NCI-H1930 (cell line): Measurements from ENCODE around the gene MRPL54.

ENCODE experiments used
- DNase-seq, 2 experiments: peaks; one replicate each; lab custom pipeline; 2025; lab: John Stamatoyannopoulos, UW

Gene MRPL54

DNA sequence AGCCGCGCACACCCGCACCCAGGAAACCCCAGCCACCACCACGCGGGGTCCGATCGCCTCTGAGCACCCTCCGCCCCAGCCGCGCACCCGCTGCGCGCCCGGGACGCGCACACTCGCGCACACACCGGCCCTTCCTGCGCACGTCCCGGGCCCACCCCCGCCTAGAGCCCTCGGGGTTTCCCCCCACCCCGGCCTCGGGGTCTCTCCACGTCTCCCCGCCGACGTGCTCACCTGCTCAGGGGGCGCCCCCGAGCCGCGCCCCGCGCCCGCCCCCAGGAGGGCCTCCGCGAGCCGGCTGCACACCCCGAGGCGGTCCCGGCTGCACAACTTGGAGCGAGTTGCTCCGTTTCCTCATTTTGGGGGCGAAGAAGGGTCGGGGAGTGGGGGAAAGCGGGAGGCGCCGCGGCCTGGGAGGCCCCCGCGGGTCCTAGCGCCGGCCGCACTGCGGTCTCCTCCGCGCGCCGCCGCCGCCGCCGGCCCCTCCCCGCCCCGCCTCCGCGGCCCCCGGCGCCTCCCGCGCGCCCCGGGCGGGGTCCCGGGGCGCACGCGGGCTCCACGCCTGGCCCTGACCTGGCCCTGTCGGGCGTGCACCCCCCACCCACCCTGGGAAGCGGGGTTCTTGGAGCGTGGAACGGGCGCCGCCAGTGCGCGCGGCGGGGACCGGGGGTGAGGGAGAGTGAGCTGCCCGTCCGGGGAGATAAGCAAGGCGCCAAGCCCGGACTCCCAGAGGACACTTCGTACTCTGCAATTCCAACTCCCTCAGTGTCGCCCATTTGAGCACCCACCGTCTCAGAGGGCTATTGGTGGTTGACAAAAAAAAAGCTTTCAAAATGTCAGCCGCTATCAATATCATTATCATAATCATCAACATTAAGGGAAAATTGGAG is 23.7 kb downstream of the MRPL54 start, which contains the start of gene MATK:
Gene MATK, minus strand, starts transcription at position 444 of the 887 bp plus-strand sequence. CDS start 1,246 bp downstream, outside the sequence.
- no peak for DNase-seq

DNA sequence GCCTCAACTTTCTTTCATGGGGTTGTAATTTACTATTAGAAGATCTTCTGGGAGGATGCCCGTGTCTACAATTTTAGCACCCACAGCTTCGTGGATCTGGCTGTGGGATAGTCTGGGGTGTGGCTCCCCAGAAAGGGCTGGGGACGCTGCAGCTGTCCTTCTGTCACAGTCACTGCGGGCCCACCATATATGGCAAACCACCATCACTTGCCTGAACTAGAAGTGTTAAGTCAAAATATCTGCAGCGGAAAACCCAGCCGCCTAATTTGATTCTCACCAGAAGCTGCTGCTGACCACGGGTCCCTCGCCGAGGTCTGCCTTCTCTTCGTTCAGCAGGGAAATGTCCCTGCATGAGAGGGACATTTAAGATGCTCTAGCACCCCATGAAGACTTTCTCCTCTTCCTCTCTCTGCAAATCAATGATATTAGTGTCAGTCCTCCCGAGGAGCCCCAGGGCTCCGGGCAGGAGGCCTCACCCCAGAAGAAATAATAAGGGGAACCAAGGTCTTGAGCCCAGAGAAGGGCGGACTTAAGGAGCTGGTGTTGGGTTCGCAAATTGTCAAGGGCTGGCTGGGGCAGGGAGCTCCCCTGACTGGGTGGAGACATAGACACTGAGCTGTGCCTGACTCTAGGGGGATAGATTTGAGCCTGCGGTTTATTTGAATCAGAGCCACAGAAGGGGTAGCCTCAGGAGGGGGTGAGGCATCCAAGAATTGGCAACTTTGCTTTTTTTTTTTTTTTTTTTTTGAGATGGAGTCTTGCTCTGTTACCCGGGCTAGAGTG is 26.7 kb downstream of the MRPL54 start:
- DNase-seq, result no peak

DNA sequence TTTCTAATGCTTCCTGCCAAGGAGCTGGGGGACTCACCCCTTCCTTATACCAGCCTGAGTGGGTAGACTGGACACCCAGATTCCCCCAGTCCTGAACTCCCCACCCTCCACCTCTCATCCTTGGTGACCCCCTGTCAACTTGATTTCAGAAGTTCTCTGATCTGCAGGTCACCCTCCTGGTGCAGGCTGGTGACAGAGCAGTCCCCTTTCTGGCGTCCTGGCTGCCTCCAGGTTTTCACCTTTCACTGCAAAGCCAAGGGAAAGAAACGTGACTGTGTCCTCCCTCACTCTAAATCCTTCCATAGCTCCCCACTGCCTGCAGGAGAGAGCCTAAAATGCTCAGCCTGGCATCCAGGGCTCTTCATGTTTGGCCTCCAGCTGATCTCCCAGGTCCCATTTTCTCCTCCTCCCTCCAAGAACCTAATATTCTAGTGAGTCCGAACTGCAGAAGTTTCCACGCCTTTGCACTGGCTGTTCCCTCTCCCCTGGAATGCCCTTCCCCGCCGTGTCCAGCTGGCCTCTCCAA is 27.8 kb downstream of the MRPL54 start:
- no peak for DNase-seq

DNA sequence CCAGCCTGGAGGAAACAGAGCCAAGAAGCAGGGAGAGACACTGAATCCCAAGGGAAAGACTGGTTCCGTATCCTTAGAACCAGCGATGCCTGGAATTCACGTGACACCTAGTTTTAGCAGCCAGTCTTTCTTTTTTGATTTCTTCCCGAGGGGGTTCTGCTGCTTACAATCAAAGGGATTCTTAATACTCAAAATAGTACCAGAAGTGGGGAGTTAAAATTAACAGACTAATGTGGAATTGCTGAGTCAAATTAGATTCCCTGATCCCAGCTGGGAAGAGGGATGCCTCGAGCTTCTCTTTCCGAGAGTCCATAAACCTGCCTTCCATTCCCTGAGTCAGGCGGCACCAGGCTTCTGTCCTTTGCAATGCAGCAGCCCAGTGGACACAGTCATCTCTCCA is 28.5 kb downstream of the MRPL54 start:
- no peak for DNase-seq

DNA sequence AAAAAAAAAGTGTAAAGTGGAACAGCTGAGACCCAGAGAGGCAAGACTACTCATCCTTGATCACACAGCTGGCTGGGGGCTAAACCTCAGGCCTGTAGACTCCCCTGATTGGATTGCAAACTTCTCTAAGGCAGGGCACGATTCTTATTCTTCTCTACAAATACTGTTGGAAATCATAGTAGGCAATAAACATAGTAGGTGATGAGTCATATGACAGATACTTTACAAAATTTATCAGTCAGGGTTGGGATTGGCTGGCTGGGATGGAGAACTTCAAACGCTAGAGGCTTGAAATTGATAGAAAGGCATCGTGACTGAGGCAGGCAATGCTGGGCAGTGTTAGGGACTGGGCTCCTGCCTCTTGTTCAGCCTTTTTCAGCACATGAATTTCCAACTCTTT is 29.6 kb downstream of the MRPL54 start:
- no peak for DNase-seq

DNA sequence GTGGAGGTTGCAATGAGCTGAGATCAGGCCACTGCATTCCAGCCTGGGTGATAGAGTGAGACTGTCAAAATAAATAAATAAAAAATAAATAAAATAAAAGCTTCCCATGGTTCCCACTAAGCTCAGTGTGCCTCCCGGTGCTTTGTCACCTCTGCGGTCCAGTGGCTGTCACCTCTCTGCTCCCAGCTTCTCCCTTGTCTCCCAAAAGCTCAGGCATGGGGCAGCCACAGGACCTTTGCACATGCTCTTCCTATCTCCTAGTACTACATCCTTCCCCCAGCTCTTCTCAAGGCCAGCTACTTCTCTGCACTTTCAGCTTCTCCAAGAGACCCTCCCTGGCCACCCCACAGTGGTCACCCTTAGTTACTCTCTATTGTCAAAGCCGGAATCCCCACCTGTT is 31.3 kb downstream of the MRPL54 start:
- no peak for DNase-seq

DNA sequence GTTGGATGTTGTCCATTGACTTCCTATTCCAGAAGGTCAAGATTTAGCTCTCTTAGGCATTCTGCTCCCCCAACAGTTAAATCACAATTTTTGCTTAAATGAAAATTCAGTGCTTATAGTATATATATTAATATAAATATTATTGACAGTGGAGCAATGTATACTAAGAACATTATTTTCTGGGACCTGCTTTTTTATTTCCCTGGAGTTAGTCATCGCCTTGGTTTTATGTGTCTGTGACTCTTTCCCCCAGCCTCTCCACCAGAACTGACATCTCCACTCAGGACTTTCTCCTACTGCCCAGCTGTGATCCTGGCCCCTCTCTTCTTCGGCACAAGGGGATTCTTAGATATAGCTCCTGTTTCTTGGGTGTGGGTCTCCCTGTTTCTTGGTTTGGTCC is 33.9 kb downstream of the MRPL54 start:
- no peak for DNase-seq

DNA sequence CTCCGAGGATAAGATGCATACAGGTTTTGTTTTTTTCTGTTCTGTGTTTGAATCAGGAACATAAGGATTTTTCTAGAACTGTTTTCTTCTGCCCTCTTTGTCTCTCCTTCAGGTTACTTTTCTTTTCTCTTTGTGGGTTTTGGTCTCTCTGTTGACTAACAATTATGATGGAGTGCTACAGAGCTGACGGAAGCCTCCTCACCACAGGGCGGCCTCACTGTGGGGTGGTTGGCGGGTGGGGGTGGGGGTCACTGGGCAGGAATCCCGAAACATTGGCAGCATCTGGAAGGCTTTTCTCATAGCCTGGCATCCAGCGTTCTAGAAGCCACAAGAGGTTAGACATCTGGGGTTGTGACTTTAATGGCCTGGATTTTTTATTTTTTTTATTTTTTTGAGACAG is 35.7 kb downstream of the MRPL54 start:
- no peak for DNase-seq

DNA sequence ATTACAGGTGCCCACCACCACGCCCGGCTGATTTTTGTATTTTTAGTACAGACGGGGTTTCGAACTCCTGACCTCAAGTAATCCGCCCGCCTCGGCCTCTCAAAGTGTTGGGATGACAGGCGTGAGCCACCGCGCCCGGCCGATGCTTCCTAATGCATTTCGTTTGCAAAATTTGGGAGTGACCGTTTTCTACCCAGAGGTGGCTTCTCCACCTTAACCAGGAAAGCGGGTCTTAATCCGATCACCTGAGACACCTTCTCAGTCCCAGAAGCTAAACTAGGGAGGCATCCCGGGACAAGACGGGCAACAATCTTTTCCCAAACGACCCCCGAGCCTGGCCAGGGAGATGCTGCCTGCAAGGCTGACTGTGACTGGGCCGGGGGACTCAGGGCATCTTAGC is 38.5 kb downstream of the MRPL54 start:
- no peak for DNase-seq

DNA sequence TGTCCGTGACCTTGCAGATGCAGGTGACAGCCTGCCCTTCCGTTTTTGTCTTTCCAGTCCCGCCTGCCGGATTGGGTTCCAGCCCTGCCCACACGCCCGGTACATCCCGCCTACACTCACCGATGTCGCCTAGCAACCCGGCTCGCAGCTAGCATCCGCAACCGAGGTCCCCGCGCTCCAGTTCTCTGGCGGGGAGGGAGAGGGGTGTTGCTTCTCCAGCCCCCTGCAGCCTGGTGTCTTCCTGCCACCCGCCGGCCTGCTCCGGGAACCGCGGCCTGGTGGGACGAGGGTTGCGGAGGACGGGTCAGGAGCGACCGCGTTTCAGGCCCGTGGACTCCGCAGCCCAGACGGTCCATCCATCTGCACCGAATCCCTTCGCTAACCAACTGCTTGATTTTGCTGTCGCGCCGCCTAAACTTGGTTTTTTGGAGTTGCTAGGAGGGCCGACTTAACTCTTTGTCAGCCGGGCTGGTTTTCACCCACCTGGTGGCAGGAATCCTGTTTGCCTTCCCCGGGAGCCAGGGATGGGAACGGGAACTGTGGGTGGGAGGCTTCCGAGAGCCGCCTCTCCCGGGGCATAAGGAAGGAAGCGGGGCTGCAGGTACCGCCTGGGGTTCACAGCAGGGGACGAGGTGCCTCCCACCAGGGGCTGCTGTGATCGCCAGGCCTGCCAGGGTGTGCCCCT is 39.1 kb downstream of the MRPL54 start:
- peak in 1 of 2 experiments; percentile 9 for DNase-seq

DNA sequence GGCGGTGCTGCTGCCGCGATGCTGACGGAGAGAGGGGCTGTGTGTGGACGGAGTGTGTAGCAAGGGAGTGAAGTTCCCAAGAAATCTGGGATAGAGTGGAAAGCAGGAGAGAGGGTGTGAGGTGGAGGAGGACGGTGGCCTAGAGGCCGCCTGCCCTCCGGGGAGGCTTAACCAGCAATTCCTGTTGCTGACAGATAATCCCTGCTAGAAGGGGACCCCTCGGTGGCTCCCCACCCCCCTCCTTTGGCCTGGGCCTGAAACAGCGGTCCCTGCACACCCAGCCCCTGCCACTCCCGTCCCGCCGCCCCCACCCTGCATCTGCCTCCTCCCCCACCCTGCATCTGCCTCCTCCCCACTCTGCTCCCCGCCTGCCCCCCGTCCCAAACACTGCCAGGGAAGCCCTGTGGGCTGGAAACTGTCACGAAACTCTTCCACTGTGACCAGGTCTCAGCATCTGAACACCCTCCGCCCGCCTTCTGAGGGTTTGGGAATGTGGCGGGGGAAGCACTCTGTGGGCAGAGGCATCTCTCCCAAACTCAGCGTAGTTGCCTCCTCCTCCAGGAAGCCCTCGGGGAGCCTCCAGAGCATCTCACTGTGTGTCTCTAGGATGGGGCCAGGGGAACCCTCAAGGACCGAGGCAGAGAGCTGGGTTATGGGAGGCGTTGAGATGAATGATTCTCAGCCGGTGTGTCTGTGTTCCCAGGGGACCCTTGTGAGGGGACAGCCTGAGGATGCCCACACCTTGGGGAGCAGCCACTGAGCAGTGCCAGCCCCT is 40.8 kb downstream of the MRPL54 start:
- DNase-seq, result no peak

DNA sequence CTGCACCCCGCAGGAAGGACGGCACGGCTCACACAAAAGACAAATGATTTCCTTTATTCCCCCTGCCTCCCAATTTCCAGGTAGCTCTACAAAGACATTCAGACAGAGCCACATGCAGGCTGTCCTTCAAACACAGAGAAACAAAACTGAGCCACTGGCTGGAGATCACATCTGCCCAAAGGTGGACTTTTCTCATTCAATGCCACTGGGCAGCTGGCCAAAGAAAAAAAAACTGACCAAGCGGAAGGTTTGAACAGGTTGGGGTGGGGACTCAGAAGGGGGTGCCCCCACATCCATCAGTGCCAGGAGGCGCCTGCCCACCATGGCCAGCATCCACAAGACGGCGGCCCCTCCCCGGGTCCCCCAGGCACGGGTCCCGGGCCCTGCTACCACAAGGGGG is 41.5 kb downstream of the MRPL54 start:
- no peak for DNase-seq

DNA sequence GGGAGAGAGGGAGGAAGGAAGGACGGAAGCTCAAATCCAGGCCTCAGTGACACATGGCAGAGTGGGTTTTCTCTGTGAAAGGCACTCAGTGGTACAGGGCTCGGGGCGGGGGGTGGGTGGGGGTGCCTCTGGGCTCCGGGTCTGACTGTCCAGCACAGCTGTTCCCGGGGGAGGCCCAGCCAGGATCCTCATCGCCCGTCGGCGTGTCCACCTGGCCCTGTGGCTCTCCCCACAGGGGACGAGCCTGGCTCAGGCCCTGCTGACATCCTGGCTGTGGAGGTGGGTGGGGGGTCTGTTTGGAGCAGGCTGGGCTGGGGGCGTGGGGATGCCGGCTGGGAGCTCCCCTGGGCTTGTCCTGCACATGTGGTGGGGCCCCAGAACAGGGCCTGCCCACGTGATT is 41.9 kb downstream of the MRPL54 start:
- no peak for DNase-seq

DNA sequence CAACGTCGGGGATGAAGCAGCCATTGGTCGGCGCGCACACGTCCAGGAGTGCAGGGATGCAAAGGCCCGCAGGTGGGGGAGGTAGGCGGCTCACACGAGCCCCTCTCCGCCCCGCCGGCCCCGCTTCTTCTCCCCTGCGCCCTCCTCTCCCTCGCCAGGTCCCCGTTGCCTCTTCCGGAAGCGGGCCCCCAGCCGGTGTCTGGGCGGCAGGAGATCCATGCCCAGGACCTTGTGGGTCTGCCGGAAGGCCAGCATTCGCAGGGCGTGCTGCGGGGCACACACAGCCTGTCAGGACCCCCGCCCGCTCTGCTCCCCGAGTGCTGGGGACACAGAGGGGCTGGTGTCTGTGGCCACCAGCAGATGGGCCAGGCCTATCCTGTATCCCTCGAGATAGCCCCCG is 43.4 kb downstream of the MRPL54 start:
- no peak for DNase-seq

DNA sequence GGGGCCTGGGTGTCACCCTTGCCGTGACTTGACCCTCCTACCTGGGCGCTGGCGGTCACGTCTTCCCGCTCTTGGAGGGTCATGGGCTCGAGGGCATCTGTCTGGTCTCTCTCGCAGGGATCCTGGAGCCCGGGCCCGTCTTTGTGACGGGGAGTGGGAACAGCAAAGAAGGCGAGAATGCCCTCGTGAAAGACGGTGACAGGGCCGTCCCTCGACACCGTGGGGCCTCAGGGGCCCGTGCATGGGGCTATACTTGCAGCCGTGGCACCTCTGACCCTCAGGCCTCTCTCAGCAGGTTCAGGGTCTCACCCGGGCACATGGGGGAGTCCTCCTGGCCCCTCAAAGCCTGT is 44.6 kb downstream of the MRPL54 start:
- DNase-seq, result no peak

DNA sequence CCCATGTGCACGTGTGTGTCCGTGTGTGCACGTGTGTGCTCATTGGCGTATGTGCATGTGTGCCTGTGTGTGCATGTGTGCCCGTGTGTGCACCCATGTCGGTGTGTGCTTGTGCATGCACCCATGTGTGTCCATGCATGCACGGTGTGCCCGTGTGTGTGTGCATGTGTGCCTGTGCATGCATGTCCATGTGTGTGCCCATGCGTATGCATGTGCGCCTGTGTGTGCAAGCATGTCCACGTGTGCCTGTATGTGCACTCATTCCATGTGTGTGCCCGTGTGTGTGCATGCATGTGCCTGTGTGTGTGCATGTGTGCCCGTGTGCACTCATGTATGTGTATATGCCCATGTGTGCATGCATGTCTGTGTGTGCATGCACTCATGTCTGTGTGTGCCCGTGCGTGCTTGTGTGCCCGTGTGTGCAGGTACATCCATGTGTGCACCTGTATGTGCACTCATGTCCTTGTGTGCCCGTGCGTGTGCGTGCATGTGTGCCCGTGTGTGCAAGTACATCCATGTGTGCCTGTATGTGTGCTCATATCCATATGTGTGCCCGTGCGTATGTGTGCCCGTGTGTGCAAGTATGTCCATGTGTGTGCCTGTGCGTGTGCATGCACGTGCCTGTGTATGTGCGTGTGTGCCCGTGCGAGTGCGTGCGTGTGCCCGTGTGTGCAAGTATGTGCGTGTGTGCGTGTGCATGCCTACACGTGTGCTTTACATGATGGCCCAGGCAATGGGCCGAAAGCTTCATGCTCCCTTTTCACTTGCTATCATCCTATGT is 45.3 kb downstream of the MRPL54 start:
- no peak for DNase-seq

DNA sequence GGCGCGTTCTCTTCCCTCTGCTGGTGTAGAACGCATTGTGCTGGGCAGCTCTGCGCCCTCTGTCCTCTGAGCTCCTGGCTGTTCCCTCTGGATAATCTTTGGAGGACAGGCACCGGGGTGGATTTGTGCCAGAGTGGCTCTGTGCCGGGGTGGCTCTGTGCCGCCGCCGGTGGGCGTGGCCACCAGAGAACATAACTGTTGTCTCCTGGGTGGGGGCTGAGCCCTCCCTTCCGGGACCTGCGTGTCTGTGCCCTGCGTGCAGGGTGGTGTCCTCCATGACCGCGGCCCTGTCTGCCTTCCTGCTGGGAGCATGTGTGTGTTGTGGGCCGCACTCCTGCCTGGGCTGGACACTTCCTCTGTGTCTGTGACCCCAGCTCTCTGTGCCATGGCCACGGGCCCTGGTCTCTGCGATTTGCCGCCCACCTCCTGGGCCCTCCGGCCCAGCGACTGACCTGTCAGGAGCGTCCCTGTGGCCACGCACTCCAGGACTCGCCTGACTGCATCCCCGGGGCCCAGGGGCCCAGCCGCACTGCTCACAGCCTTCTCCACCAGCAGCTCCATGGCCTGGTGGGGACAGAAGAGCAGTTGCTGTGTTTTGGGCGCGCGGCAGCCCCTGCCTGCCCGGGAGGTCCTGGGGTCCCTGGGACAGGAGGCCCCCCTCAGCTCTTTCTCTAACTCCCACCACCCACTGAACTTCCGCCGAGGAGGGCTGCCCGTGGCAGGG is 46.1 kb downstream of the MRPL54 start:
- DNase-seq, result no peak

DNA sequence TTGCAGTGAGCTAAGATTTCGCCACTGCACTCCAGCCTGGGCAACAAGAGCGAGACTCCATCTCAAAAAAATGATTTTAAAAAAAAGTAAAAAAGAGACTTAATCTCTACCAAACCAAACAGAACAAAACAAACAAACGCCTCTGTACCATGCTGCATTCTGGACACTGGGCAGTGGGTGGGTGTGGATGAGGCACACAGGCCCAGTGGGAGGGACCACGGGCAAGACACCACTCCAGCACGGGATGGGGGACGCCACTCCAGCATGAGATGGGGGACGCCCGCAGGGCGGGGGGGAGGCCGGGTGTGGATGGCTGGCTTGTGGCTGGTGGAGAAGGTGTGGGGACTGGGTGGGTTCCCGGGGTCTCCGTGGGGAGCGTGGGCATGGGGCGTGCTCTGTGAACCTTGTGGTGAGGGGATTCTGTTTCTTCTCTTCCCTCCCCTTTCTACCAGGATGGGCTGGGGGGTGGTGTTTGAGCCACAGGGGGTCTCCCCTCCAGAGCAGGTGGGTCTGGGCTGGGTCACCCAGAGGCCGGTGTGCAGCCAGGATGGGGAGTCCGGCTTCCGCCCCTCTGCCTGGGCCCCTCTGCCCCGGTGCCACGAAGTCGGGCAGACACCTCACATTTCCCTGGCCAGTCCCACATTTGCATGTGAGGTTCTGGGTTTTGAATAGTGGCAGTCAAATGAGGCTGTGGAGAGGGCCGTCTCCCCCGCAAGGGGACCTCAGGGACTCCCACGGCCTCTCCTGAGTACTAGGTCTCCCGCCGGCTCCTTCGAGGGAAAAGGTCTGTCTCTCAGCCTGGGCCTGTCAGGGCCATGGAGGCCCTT is 47.6 kb downstream of the MRPL54 start:
- DNase-seq, result no peak

DNA sequence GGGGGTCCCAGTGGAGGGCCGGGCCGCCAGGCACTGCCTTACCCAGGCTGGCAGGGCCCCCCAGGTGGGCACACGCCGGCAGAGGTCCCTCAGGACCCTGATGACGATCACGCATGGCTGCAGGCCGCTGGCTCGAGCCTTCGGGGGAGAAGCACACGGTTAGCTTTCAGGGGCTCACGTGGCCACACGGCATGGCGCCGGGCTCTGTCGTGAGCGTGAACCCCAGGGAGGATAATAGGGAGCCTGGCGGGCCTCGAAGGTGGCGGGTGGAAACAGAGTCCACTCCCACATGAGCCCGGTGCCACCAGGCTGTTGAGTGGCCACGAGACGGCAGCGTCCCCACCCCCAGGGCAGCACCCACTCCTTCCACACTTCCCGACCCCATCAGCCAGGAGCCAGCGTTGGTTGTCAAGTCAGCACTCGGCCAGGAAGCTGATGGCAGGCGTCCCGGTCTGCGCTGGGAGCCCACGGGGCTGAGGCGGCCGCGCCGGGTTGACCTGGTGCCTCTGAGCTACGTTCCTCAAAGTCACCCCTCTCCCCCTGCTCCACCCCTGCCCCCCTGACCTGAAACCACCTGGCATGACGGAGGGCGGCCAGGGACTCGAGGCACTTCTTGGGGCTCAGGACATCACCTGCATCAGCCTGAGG is 48.4 kb downstream of the MRPL54 start:
- no peak for DNase-seq
